Measurements from ENCODE around the gene FAM184A. TPM values are rescaled to one million over a fixed set of nuclear protein-coding genes. Genes with fewer than 3 reads are reported as not detected.

Gene FAM184A
- total and polyA plus RNA-seq, 2 donors = 1.4 to 3.3 TPM

DNA sequence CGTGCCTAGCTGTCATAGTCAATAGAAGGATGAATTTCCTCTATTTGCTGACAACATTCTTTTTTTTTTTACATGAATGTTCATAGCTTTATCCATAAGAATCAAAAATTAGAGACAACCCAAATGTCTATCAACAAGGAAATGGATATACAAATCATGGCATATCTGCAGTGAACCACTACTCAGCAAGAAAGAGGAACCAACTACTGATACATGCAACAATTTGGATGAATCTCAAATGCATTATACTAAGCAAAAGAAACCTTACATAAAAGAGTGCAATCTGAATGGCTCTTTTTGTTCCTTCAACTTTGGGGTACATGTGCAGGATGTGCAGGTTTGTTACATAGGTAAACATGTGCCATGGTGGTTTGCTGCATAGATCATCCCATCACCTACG is 125.8 kb downstream of the FAM184A start:
- Histone ChIP-seq H3K9me3 (ENCODE audit: control insufficient read depth in 2 of 2, insufficient read depth in 1 of 2, low read length in 1 of 2) (no peaks in the 10 kb centered on the region), H3K27me3 (ENCODE audit: control insufficient read depth in 2 of 2, insufficient read depth in 1 of 2, low read length in 1 of 2) (no peaks in the 10 kb centered on the region), H3K4me1 (ENCODE audit: control insufficient read depth in 2 of 2, insufficient read depth in 2 of 2, low read length in 2 of 2) (no peaks in the 10 kb centered on the region), H3K27ac (ENCODE audit: low read depth in 1 of 2, low read length in 1 of 2) (no peak overlapping the region), H3K36me3 (ENCODE audit: control insufficient read depth in 2 of 2, insufficient read depth in 2 of 2, low read length in 1 of 2) (no peaks in the 10 kb centered on the region), H3K4me3 (ENCODE audit: low read length in 2 of 2) (no peak overlapping the region)
- no peak for DNase-seq (ENCODE audit: low read depth in 6 of 9, low spot score in 9 of 9)
- 97% methylated on average over 2 of the region's 2 CpGs for WGBS

DNA sequence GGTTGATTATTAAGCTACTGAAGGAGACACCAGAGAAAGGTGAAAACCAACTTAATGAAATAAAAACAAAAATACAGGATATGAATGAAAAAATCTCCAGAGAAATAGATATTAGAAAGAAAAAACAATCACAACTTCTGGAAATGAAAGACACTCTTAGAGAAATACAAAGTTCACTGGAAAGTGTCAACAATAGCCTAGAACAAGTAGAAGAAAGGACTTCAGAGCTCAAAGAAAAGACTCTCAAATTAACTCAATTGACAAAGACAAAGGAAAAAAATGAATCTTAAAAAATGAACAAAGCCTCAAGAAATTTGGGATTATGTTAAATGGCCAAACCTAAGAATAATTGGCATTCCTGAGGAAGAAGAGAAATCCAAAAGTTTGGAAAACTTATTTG is 133.2 kb downstream of the FAM184A start:
- Histone ChIP-seq H3K36me3 (ENCODE audit: control insufficient read depth in 2 of 2, insufficient read depth in 2 of 2, low read length in 1 of 2) (no peaks in the 10 kb centered on the region), H3K4me1 (ENCODE audit: control insufficient read depth in 2 of 2, insufficient read depth in 2 of 2, low read length in 2 of 2) (no peaks in the 10 kb centered on the region), H3K27ac (ENCODE audit: low read depth in 1 of 2, low read length in 1 of 2) (no peak overlapping the region), H3K9me3 (ENCODE audit: control insufficient read depth in 2 of 2, insufficient read depth in 1 of 2, low read length in 1 of 2) (peaks cover 0 to 8% of the 10 kb centered on the region in 2 donors), H3K27me3 (ENCODE audit: control insufficient read depth in 2 of 2, insufficient read depth in 1 of 2, low read length in 1 of 2) (no peaks in the 10 kb centered on the region), H3K4me3 (ENCODE audit: low read length in 2 of 2) (no peak overlapping the region)
- DNase-seq (ENCODE audit: low read depth in 6 of 9, low spot score in 9 of 9) = no peak

DNA sequence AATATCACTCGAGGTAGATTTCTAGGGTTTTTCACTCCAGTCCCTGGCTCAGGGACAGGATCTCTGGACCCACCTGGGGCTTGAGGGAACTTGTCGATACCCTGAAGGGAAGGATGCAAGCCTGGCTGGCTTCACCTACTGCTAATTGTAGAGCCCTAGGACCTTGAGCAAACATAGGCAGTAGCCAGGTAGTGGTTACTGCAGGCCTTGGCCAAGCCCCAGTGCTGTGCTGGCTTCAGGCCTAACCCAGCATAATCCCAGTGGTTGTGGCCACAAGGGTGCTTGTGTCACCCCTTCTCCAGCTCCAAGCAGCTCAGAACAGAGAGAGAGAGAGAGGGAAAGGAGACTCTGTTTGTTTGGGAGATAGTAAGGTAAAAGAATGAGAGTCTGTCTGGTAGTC is 137.7 kb downstream of the FAM184A start:
- H3K27me3 ChIP-seq (ENCODE audit: control insufficient read depth in 2 of 2, insufficient read depth in 1 of 2, low read length in 1 of 2) = no peaks in the 10 kb centered on the region
- 97% methylated on average over 2 of the region's 2 CpGs for WGBS
- H3K4me3 ChIP-seq (ENCODE audit: low read length in 2 of 2) = no peak overlapping the region
- no peaks in the 10 kb centered on the region for H3K4me1 ChIP-seq (ENCODE audit: control insufficient read depth in 2 of 2, insufficient read depth in 2 of 2, low read length in 2 of 2)
- no peak for DNase-seq (ENCODE audit: low read depth in 6 of 9, low spot score in 9 of 9)
- no peaks in the 10 kb centered on the region for H3K36me3 ChIP-seq (ENCODE audit: control insufficient read depth in 2 of 2, insufficient read depth in 2 of 2, low read length in 1 of 2)
- H3K27ac ChIP-seq (ENCODE audit: low read depth in 1 of 2, low read length in 1 of 2) = no peak overlapping the region
- H3K9me3 ChIP-seq (ENCODE audit: control insufficient read depth in 2 of 2, insufficient read depth in 1 of 2, low read length in 1 of 2) = peaks cover 0 to 11% of the 10 kb centered on the region in 2 donors

DNA sequence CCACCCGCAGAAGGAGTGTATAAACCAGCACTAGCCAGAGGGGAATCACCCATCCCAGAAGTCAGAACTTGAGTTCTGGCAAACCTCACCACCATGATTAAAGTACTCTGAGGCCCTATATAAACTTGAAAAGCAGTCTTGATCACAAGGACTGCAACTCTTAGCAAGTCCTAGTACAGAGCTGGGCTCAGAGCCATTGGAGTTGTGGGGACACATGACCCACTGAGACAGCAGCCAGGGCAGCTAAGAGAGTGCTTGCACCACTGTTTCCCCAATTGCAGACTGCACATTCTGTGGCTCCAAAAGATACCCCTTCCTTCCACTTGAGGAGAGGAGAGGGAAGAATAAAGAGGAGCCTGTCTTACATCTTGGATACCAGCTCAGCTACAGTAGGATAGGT is 138.8 kb downstream of the FAM184A start:
- no peak for DNase-seq (ENCODE audit: low read depth in 6 of 9, low spot score in 9 of 9)
- no peaks in the 10 kb centered on the region for H3K4me1 ChIP-seq (ENCODE audit: control insufficient read depth in 2 of 2, insufficient read depth in 2 of 2, low read length in 2 of 2)
- H3K27ac ChIP-seq (ENCODE audit: low read depth in 1 of 2, low read length in 1 of 2) = no peak overlapping the region
- 97% methylated on average over 1 of the region's 1 CpG for WGBS
- no peaks in the 10 kb centered on the region for H3K27me3 ChIP-seq (ENCODE audit: control insufficient read depth in 2 of 2, insufficient read depth in 1 of 2, low read length in 1 of 2)
- H3K4me3 ChIP-seq (ENCODE audit: low read length in 2 of 2) = no peak overlapping the region
- H3K9me3 ChIP-seq (ENCODE audit: control insufficient read depth in 2 of 2, insufficient read depth in 1 of 2, low read length in 1 of 2) = peaks cover 0 to 11% of the 10 kb centered on the region in 2 donors
- H3K36me3 ChIP-seq (ENCODE audit: control insufficient read depth in 2 of 2, insufficient read depth in 2 of 2, low read length in 1 of 2) = no peaks in the 10 kb centered on the region

DNA sequence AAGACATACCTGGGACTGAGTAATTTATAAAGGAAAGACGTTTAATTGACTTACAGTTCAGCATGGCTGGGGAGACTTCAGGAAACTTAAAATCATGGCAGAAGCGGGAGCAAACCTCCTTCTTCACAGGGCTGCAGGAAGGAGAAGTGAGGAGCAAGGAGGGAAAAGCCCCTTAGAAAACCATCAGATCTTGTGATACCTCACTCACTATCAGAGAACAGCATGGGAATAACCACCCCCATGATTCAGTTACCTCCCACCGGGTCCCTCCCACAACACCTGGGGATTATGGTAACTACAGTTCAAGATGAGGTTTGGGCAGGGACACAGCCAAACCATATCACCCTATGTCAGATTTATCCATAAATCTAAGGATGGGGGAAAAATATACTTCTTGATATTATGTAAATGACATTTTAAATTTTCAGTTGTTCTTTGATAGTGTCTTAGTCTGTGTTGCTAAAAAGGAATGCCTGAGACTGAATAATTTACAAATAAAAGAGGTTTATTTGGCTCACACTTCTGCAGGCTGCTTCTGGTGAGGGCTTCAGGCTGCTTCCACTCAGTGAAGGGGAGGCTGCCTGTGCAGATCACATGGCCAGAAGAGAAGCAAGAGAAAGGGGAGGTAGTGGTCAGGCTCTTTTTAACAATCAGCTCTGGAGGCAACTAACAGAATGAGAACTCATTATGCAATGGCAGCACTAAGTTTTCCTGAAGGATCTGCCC is 142.3 kb downstream of the FAM184A start:
- H3K27ac ChIP-seq (ENCODE audit: low read depth in 1 of 2, low read length in 1 of 2) = no peak overlapping the region
- no peaks in the 10 kb centered on the region for H3K27me3 ChIP-seq (ENCODE audit: control insufficient read depth in 2 of 2, insufficient read depth in 1 of 2, low read length in 1 of 2)
- H3K36me3 ChIP-seq (ENCODE audit: control insufficient read depth in 2 of 2, insufficient read depth in 2 of 2, low read length in 1 of 2) = peaks cover 3 to 4% of the 10 kb centered on the region in 2 donors
- 88% methylated on average over 3 of the region's 3 CpGs for WGBS
- peaks cover 5% of the 10 kb centered on the region in 2 donors for H3K4me1 ChIP-seq (ENCODE audit: control insufficient read depth in 2 of 2, insufficient read depth in 2 of 2, low read length in 2 of 2)
- H3K9me3 ChIP-seq (ENCODE audit: control insufficient read depth in 2 of 2, insufficient read depth in 1 of 2, low read length in 1 of 2) = peaks cover 0 to 11% of the 10 kb centered on the region in 2 donors
- H3K4me3 ChIP-seq (ENCODE audit: low read length in 2 of 2) = no peak overlapping the region
- DNase-seq (ENCODE audit: low read depth in 6 of 9, low spot score in 9 of 9) = no peak

DNA sequence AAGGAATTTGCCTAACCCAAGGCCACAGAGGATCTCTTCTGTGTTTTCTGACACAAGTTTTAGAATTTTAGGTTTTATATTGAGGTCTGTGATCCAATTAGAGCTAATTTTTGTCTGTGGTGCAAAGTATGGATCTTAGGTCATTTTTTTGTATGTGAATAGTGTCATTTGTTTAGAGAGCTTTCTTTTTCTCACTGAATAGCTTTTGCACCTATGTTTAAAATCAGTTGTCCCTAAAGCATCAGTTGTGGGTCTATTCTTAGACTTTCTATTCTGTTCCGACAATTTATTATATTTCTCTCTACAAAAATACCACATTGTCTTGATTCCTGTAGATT is 143.2 kb downstream of the FAM184A start:
- peak overlapping the region; percentile 88 to 98 for H3K27ac ChIP-seq (ENCODE audit: low read depth in 1 of 2, low read length in 1 of 2)
- H3K4me3 ChIP-seq (ENCODE audit: low read length in 2 of 2) = peak overlapping the region; percentile 77 to 94
- H3K4me1 ChIP-seq (ENCODE audit: control insufficient read depth in 2 of 2, insufficient read depth in 2 of 2, low read length in 2 of 2) = peaks cover 5% of the 10 kb centered on the region in 2 donors
- no peak for DNase-seq (ENCODE audit: low read depth in 6 of 9, low spot score in 9 of 9)
- H3K36me3 ChIP-seq (ENCODE audit: control insufficient read depth in 2 of 2, insufficient read depth in 2 of 2, low read length in 1 of 2) = peaks cover 6 to 11% of the 10 kb centered on the region in 2 donors
- H3K9me3 ChIP-seq (ENCODE audit: control insufficient read depth in 2 of 2, insufficient read depth in 1 of 2, low read length in 1 of 2) = peaks cover 0 to 4% of the 10 kb centered on the region in 2 donors
- H3K27me3 ChIP-seq (ENCODE audit: control insufficient read depth in 2 of 2, insufficient read depth in 1 of 2, low read length in 1 of 2) = no peaks in the 10 kb centered on the region
- WGBS = 40% methylated on average over 1 of the region's 1 CpG

DNA sequence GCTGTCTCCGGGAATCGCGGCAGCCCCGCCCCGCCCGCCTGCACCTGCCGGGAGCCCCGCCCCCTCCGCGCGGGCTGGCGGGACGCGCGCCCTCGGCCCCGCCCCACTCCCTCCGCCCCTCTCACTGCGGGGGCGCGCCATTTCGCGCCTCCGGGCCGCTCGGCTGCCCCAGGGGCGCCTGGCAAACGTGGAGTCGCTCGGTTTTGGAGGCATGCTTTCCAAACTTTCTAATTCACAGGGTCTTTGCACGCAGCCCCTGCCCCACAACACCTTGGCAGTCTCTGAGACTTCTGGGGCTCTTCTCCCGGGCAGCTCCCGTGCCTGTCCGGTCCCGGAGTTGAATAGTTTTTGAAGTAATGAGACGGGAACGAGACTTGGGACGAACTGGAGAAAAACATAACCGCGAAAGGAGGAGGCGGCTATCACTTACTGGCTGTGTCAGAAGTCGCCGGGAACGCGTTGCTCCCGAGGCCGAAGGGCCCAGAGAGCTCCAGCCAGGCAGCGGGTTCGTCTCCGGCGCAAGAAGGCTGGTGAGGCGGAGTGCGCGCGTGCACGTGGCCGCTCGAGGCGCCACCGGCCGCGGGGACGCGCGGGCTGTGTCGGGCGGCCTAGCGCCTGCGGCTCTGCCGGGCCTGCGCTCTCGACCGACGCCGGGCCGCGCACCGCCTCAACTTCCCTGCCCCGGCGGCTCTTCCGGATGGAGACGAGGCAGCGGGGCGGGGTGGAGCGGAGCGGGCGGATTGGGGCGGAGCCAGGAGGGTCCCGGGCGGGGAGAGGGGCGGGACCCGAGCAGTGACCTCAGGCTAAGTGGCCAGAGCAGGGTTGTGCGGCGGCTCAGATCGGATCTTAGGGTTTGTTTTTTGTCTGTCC is 143.8 kb downstream of the FAM184A start, which contains the start of gene MCM9:
TSS of gene MCM9 (minus strand) at position 699 of the 870 bp plus-strand sequence. CDS start 3,436 bp downstream, outside the sequence.
- Histone ChIP-seq H3K36me3 (ENCODE audit: control insufficient read depth in 2 of 2, insufficient read depth in 2 of 2, low read length in 1 of 2) (peaks cover 6 to 13% of the 10 kb centered on the region in 2 donors), H3K4me1 (ENCODE audit: control insufficient read depth in 2 of 2, insufficient read depth in 2 of 2, low read length in 2 of 2) (peaks cover 5% of the 10 kb centered on the region in 2 donors), H3K27me3 (ENCODE audit: control insufficient read depth in 2 of 2, insufficient read depth in 1 of 2, low read length in 1 of 2) (no peaks in the 10 kb centered on the region), H3K4me3 (ENCODE audit: low read length in 2 of 2) (peak within 1 kb of the TSS; percentile 77 to 94), H3K9me3 (ENCODE audit: control insufficient read depth in 2 of 2, insufficient read depth in 1 of 2, low read length in 1 of 2) (no peaks in the 10 kb centered on the region), H3K27ac (ENCODE audit: low read depth in 1 of 2, low read length in 1 of 2) (peak within 1 kb of the TSS; percentile 98)
- DNase-seq (ENCODE audit: low read depth in 6 of 9, low spot score in 9 of 9) = peak; percentile 65 to 94 (median 83)
- WGBS = under 1% methylated on average over 95 of the region's 95 CpGs

DNA sequence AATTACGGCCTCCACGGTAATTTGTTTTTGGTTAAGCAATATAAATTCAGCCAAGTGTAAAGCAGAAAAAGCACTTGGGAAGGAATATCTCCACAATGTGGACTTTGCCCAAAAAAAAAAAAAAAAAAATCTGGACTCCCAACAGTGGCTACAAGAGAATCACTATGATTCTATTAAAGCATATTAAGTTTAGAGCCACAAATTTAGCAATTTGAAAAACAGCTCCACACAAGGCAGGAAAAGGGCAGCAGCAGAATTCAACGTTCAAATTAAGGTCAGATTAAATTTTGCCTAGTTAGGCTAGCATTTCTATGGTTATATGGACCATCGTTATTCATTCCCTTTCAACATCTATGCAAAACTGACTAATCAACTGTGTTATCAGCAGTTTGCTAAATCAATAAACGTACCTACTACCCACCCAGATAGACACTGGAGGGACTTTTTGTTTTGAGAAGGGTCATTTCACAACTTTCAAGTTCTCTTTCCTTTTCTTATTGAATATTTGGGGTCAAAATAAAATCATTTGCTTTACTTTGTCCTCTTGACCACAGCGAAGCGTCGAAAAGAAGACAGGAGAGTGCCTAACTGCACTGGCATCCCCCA is 144.5 kb downstream of the FAM184A start:
- Histone ChIP-seq H3K4me1 (ENCODE audit: control insufficient read depth in 2 of 2, insufficient read depth in 2 of 2, low read length in 2 of 2) (peaks cover 5% of the 10 kb centered on the region in 2 donors), H3K27ac (ENCODE audit: low read depth in 1 of 2, low read length in 1 of 2) (no peak overlapping the region), H3K4me3 (ENCODE audit: low read length in 2 of 2) (peak overlapping the region; percentile 35 to 77), H3K27me3 (ENCODE audit: control insufficient read depth in 2 of 2, insufficient read depth in 1 of 2, low read length in 1 of 2) (no peaks in the 10 kb centered on the region), H3K36me3 (ENCODE audit: control insufficient read depth in 2 of 2, insufficient read depth in 2 of 2, low read length in 1 of 2) (peaks cover 6 to 20% of the 10 kb centered on the region in 2 donors), H3K9me3 (ENCODE audit: control insufficient read depth in 2 of 2, insufficient read depth in 1 of 2, low read length in 1 of 2) (no peaks in the 10 kb centered on the region)
- DNase-seq (ENCODE audit: low read depth in 6 of 9, low spot score in 9 of 9) = peak in 1 of 9 donors; percentile 27
- WGBS = 38% methylated on average over 8 of the region's 8 CpGs

DNA sequence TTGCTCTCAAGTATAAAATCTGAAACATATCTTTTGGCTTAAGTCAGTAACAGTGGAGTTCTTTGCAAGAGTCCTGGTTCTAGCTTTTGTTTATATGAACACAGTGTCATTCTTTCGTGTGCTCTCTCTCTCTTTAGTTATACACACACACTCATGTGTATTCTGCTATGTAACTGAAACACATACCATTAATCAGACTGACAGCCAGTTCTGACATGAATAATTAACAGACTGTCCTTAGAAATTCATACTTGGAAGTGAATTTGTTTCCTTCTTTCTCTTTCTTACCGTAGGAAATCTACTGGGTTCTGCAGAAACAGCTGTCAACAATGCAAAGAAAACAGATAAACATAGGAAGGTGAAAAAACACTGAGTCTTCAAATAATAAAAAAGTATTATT is 146.0 kb downstream of the FAM184A start:
- DNase-seq (ENCODE audit: low read depth in 6 of 9, low spot score in 9 of 9) = no peak
- peaks cover 16 to 24% of the 10 kb centered on the region in 2 donors for H3K36me3 ChIP-seq (ENCODE audit: control insufficient read depth in 2 of 2, insufficient read depth in 2 of 2, low read length in 1 of 2)
- 94% methylated on average over 2 of the region's 2 CpGs for WGBS

More for the DNA sequence above, 146.0 kb downstream of the FAM184A start:
- H3K4me3 ChIP-seq (ENCODE audit: low read length in 2 of 2) = no peak overlapping the region
- H3K27me3 ChIP-seq (ENCODE audit: control insufficient read depth in 2 of 2, insufficient read depth in 1 of 2, low read length in 1 of 2) = no peaks in the 10 kb centered on the region
- H3K9me3 ChIP-seq (ENCODE audit: control insufficient read depth in 2 of 2, insufficient read depth in 1 of 2, low read length in 1 of 2) = no peaks in the 10 kb centered on the region
- peaks cover 5% of the 10 kb centered on the region in 2 donors for H3K4me1 ChIP-seq (ENCODE audit: control insufficient read depth in 2 of 2, insufficient read depth in 2 of 2, low read length in 2 of 2)
- H3K27ac ChIP-seq (ENCODE audit: low read depth in 1 of 2, low read length in 1 of 2) = no peak overlapping the region
